ENCODE measurements around the gene ZSCAN31.

ZSCAN31 gene

GRCh38 chr6:28349892-28350737 lies 14.2 kb upstream of the ZSCAN31 start, which contains the start of gene ZKSCAN3:
Gene ZKSCAN3 (plus strand): TSS chr6:28349947. CDS start chr6:28359587, 9,640 bp downstream.
- TF ChIP-seq EZH2phosphoT487 (IDR thresholded peaks at IDR 0.05; ENCODE audit: borderline replicate concordance, low read length) (no peak), CTCF (IDR thresholded peaks at IDR 0.05; ENCODE audit: low read depth, low read length, poor library complexity, severe bottlenecking) (no peak)

GRCh38 chr6:28349344-28349891 lies 13.5 kb upstream of the ZSCAN31 start:
- Histone ChIP-seq H3K4me3 (ENCODE audit: low read length) (peak overlapping the region; percentile 82), H3K27ac (ENCODE audit: low read depth, low read length) (peak overlapping the region; percentile 51; the same call in 1 of the 2 replicates), H4K20me1 (ENCODE audit: control insufficient read depth, insufficient read depth, low read depth, low read length) (no peaks in the 10 kb centered on the region), H3K4me1 (ENCODE audit: control insufficient read depth, low read length) (peaks cover 16% of the 10 kb centered on the region), H3K9me2 (replicated peaks; ENCODE audit: control insufficient read depth, low read length) (no peaks in the 10 kb centered on the region), H3F3A (ENCODE audit: control insufficient read depth, insufficient read depth) (no peaks in the 10 kb centered on the region), H3K79me2 (ENCODE audit: control insufficient read depth, low read length) (peaks cover 35% of the 10 kb centered on the region), H3K36me3 (ENCODE audit: control insufficient read depth, low read length) (peaks cover 8% of the 10 kb centered on the region), H3K27me3 (ENCODE audit: control insufficient read depth, low read length) (no peaks in the 10 kb centered on the region), H3K4me2 (ENCODE audit: low read length) (peak overlapping the region; percentile 68), H3K9me3 (ENCODE audit: control insufficient read depth, insufficient read depth, low read length) (peaks cover 7% of the 10 kb centered on the region; the same call in 1 of the 2 replicates)
- TF ChIP-seq EZH2phosphoT487 (IDR thresholded peaks at IDR 0.05; ENCODE audit: borderline replicate concordance, low read length) (no peak), CTCF (IDR thresholded peaks at IDR 0.05; ENCODE audit: low read depth, low read length, poor library complexity, severe bottlenecking) (no peak)

More at GRCh38 chr6:28349892-28350737, 14.2 kb upstream of the ZSCAN31 start, which contains the start of gene ZKSCAN3:
- Histone ChIP-seq H3K79me2 (ENCODE audit: control insufficient read depth, low read length) (peaks cover 41% of the 10 kb centered on the region), H3K9me2 (replicated peaks; ENCODE audit: control insufficient read depth, low read length) (no peaks in the 10 kb centered on the region), H3K27ac (ENCODE audit: low read depth, low read length) (peak within 1 kb of the TSS; percentile 51), H4K20me1 (ENCODE audit: control insufficient read depth, insufficient read depth, low read depth, low read length) (no peaks in the 10 kb centered on the region), H3K4me3 (ENCODE audit: low read length) (peak within 1 kb of the TSS; percentile 82), H3K9me3 (ENCODE audit: control insufficient read depth, insufficient read depth, low read length) (peaks cover 8% of the 10 kb centered on the region; the same call in 1 of the 2 replicates), H3K4me2 (ENCODE audit: low read length) (peak within 1 kb of the TSS; percentile 68), H3K27me3 (ENCODE audit: control insufficient read depth, low read length) (no peaks in the 10 kb centered on the region), H3K36me3 (ENCODE audit: control insufficient read depth, low read length) (peaks cover 8% of the 10 kb centered on the region), H3K4me1 (ENCODE audit: control insufficient read depth, low read length) (peaks cover 18% of the 10 kb centered on the region), H3F3A (ENCODE audit: control insufficient read depth, insufficient read depth) (no peaks in the 10 kb centered on the region)

- H4K20me1 ChIP-seq (ENCODE audit: control insufficient read depth, insufficient read depth, low read depth, low read length): no peaks in the 10 kb centered on the region
- no peaks in the 10 kb centered on the region for H3K9me3 ChIP-seq (ENCODE audit: control insufficient read depth, insufficient read depth, low read length)
- H3K4me2 ChIP-seq (ENCODE audit: low read length): no peak overlapping the region
- peaks cover 16% of the 10 kb centered on the region for H3K4me1 ChIP-seq (ENCODE audit: control insufficient read depth, low read length)
- H3K9me2 ChIP-seq (replicated peaks; ENCODE audit: control insufficient read depth, low read length): no peaks in the 10 kb centered on the region
- H3K4me3 ChIP-seq (ENCODE audit: low read length): no peak overlapping the region
- H3K36me3 ChIP-seq (ENCODE audit: control insufficient read depth, low read length): no peaks in the 10 kb centered on the region
- no peaks in the 10 kb centered on the region for H3K27me3 ChIP-seq (ENCODE audit: control insufficient read depth, low read length)
- no peak overlapping the region for H3K27ac ChIP-seq (ENCODE audit: low read depth, low read length)
- H3K79me2 ChIP-seq (ENCODE audit: control insufficient read depth, low read length): peaks cover 23% of the 10 kb centered on the region
- H3F3A ChIP-seq (ENCODE audit: control insufficient read depth, insufficient read depth): no peaks in the 10 kb centered on the region
- TF ChIP-seq CTCF (IDR thresholded peaks at IDR 0.05; ENCODE audit: low read depth, low read length, poor library complexity, severe bottlenecking): no peak
- TF ChIP-seq EZH2phosphoT487 (IDR thresholded peaks at IDR 0.05; ENCODE audit: borderline replicate concordance, low read length): no peak
These were observed 11.2 kb upstream of the ZSCAN31 start for GRCh38 chr6:28347119-28347518.
